D721Med (cell line): ENCODE results near the gene CFAP210.

ENCODE experiments used
- DNase-seq: peaks from one replicate; pipeline ENCODE4 v3.0.0; 2011; ENCODE audit warnings: low spot score; ENCODE audit not compliant: insufficient read length
- FAIRE-seq: peaks from 2 replicates; lab custom pipeline; 2011; peaks lifted over from hg19 to GRCh38; lab: Jason Lieb, UNC
- TF ChIP-seq, protein P1 (sequence below): IDR thresholded peaks from 2 replicates; pipeline ENCODE4 v1.5.1; 2012; ENCODE audit warnings: mild to moderate bottlenecking, control low read depth; ENCODE audit not compliant: insufficient read depth; ENCODE audit errors: missing control alignments

The CFAP210 gene

DNA sequence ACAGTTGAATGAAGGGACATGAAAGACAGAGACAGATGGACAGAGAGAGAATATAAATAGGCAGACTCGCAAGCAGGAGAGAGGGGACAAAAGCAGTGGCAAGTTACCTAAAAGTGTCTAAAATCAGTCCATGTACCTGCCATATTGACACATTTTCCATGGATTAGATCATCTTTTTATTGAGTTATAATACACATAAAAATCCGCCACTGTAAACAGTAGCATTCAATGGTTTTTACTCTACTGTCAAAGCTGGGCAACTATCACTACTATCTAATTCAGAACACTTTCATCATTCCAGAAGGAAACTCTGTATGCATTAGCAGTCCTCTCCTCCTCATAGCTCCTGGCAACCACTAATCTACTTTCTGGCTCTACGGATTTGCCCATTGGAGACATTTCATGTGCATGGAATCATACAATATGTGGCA, 10.1 kb downstream of the CFAP210 start:
- TF ChIP-seq, protein P1, sequence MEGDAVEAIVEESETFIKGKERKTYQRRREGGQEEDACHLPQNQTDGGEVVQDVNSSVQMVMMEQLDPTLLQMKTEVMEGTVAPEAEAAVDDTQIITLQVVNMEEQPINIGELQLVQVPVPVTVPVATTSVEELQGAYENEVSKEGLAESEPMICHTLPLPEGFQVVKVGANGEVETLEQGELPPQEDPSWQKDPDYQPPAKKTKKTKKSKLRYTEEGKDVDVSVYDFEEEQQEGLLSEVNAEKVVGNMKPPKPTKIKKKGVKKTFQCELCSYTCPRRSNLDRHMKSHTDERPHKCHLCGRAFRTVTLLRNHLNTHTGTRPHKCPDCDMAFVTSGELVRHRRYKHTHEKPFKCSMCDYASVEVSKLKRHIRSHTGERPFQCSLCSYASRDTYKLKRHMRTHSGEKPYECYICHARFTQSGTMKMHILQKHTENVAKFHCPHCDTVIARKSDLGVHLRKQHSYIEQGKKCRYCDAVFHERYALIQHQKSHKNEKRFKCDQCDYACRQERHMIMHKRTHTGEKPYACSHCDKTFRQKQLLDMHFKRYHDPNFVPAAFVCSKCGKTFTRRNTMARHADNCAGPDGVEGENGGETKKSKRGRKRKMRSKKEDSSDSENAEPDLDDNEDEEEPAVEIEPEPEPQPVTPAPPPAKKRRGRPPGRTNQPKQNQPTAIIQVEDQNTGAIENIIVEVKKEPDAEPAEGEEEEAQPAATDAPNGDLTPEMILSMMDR = no peak
- no peak for DNase-seq
- no peak for FAIRE-seq

DNA sequence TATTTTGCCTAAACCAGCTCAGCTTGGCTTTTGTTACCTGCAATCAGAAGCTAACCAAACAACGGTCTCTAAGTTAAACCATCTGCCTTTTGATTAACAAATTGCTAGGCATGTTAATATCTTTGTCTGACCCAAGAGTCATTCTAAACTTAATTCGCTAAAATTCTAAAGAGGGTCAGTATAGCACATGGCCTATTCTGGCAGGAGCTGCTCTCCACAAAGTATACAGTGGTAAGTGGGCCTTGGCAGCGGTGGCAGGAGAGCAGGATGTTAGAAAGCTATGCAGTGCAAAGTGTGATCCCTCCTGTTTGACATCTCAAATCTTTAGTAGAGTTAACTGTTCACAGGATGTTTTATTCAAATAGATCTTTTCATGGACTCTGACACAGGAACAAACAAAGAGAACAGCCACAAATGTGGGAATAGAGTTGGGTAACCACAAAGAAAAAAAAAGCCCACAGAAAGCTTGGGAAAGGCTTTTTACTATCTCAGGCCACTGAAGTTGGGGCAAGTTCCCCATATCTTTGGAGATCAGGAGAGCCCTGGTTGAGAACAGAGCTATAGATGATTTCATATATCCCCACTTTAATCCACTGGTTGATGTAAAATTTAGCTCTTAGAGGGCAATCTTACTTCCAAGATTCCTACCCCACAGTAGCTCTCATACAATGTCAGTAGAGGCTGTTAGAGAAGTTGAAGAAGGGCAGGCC, 10.6 kb downstream of the CFAP210 start:
- TF ChIP-seq, protein P1 = no peak
- no peak for FAIRE-seq
- DNase-seq = no peak

DNA sequence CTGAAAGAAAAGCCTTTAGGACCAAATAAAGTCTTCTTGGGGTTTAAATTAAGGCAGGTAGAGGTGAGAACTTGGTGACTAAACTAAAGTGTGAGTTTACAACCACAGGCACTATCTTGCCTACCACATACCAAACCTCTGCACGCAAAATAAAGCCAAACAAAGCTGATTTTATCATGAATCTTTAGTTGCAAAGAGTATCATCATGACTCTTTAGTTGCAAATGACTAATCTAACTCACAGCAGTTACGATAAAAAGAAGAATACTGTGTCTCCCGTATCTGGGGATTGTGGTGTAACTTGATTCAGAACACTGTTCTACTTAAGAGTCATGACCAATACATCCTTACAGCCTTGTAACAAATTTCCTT, 11.2 kb downstream of the CFAP210 start:
- FAIRE-seq = no peak
- TF ChIP-seq, protein P1 = no peak
- DNase-seq = no peak

DNA sequence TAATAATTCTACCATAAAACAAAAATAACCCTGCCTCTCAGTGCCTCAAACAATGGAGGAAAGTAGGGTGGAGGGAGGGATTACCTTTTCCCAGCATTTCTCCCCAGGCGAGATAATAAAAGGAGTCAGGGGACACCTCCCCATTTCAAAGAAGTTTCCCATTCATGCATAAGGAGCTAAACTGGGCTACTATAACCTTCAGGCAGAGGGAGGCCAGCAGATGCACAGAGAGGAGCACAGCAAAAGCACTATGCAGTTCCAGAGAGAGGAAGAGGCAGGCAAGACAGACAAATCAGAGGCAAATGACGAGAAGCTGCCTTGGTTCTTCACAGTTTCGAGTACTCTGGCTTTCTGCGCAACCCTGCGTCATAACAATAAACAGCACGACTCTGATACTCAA, 17.4 kb downstream of the CFAP210 start:
- DNase-seq = no peak
- TF ChIP-seq, protein P1 = no peak
- FAIRE-seq = no peak

DNA sequence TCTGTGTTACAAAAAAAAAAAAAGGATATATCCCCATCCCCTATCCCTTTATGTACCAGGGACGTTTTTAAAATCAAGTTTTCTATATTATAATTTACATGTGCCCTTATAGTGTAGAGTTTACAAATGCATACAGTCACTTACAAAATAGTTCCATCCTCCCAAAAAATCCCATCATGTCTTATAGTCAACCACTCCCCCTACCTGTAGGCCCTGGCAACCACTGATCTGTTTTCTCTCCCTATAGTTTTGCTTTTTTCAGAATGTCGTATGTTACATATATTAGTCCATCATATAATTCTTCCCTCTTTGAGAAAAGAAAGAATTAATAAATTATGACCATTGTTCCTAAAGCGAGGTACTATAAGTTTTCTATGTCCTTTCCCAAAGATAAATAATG, 17.8 kb downstream of the CFAP210 start:
- TF ChIP-seq, protein P1 = no peak
- DNase-seq = no peak
- no peak for FAIRE-seq

DNA sequence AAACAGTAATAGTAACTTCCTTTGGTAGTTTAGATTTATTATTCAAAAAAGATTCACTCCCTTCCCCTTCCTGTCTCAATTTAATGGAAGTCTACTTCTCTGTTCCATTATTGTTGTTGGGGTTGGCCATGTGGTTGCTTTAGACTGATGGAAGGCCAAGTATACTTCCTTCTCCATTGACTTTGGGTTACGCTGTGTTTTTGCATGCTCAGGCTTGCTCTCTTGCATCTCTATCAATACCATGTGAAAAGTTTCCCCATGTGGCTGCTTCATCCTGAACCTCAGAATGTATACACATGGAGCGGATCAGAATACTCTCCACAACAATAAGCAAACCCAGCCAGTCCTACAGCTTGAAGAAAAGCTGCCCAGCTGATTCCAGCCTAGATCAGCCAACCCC, 20.3 kb downstream of the CFAP210 start:
- TF ChIP-seq, protein P1 = no peak
- DNase-seq (no peak), FAIRE-seq (no peak)

DNA sequence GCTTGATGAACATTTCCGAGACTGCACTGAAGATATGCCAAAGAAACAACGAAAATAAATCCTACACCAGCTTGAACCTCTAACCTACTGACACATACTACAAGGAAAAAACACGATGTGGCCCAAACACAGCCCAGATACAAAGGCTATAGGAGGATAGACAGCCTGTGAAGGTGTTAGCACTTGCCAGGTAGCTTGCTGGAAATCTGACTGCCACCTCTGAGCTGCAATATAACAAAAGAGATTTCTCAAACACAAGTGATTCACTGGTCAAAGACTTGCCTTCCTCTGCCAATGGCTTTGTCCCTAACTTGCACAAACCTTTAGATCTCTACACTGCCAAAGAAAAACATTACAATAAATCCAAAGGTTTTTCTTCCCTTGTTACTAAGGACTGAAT, 21.1 kb downstream of the CFAP210 start:
- TF ChIP-seq, protein P1 = no peak
- no peak for FAIRE-seq
- no peak for DNase-seq
